Effector CD8-positive, alpha-beta T cell (primary cell): ENCODE results near the gene ZNF573.
A peak's percentile ranks its signal among the peaks of the same experiment; 100 is the strongest.
"Not testable (repeated sequence)": the region's sequence is repeated elsewhere in the genome, so short reads cannot be mapped to it uniquely, and the experiment has no call there.

Source experiments
- DNase-seq: peaks from one replicate; lab custom pipeline; 2025; lab: John Stamatoyannopoulos, UW
- total RNA-seq, 4 experiments: gene quantifications; one replicate each; lab custom pipeline; 2026; lab: John Stamatoyannopoulos, UW

The ZNF573 gene
- 10.4 to 31.9 (median 18.2) reads per million in 4 experiments for total RNA-seq

DNA sequence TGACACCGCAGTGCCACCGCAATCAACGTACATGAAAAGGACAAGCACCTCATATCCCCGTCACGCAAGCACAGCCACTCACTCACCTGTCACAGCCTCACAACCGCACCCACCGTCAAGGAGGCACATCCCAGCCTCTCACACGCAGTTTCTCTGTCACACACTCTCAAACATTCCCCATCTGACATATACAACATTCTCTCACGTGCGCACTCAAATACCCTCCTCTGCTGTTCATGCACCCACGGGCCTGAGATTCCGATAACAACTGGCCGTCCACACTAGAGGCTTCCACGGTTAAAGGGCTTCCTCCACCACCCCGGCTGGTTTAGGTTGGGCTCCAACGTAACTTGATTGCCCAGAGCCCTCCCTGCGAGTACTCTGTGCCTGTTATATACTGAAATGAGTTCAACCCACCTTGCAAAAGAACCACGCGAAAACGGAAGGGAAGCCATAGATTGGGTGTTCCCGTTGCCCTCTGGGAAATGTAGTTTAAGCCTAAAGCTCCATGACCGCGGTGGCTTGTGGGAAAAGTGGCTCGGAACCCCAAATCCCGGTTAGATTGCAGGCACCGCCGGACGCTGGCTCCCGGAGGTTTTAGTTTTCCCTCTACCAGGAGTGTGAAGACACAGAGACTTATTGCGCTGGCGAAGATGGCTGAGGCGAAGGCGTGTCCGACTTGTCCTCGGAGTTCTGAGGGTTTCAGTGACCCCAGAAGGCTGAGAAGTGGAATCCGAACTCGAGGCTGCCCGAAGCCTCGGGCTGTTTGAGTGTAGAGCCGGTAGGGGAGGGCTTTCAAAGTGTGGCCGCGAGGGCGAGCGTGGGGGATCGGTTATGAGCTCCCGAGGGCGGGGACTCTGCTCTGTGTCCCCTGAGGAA, at the start of gene ZNF573:
ZNF573 (minus strand) TSS at position 460 of the 879 bp plus-strand sequence. CDS start 5,857 bp downstream, outside the sequence.
- DNase-seq = peak; percentile 81

DNA sequence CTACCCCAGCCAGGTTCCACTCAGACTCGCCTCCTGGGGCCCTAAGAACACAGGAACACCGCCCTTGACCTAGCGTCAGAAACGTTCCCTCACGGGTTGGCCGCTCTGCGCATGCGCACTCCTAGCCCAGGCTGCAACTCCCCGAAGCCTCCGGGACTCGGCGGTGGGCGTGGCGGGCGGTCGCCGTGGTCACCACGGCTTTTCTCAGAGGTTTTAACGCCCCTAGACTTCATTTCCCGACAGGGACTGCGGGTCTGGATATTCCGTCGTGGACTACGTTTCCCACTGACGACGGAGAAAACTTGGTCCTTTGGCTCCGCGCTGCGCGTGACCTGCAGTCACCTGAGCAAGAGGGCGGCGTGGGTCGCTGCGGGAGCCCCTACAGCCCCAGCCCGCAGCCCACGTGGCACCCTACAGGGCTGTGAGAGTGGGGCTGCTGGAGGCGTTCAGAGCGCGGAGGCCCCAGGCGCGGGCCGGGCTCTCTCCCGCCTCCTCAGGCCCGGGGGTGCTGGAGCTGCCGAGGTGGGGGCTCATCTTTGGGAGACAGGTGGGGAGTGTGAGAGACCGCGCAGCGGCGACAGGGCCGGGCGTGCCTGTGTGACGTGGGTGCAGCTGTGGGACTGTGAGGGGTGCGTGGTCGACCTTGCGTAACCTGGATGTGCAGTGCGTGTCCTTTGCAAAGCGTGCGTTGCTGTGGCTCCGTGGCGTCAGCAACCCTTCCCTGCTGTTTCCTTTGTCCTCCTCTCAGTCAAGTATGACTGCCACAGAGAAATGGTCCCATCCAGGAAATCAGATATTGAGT, 38.0 kb upstream of the ZNF573 start:
- DNase-seq = peak; percentile 1

DNA sequence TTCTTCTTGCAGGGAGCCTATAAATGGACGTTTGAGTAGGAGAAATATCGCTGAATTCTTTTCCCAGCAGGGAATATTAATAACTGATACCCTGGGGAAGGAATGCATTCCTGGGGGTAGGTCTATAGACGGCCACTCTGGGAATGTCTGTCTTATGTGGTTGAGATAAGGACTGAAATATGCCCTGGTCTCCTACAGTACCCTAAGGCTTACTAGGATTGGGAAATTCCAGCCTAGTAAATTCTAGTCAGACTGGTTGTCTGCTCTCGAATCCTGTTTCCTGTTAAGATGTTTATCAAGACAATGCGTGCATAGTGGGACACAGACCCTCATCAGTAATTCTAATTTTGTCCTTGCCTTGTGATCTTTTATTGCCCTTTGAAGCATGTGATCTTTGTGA, 36.2 kb upstream of the ZNF573 start:
- DNase-seq = not testable (repeated sequence)

DNA sequence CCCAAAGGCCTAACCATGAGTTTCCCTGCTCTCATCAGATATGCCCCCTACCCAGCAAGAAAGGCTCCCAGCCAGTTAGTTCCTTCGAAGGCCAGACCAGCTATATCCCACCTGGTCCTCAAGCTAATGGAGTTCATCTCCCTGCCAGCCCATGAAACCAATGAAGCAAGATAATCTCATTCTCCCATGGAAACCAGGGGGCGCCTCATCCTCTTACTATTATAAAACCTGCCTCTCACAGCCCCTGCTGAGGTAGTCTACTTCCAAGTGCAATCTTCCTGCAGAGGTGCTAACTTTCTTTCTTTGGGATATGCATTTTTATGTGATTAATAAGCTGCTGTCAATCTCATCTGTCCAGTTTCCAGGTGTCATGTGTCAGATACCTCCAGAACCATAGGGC, 34.0 kb upstream of the ZNF573 start:
- no peak for DNase-seq

DNA sequence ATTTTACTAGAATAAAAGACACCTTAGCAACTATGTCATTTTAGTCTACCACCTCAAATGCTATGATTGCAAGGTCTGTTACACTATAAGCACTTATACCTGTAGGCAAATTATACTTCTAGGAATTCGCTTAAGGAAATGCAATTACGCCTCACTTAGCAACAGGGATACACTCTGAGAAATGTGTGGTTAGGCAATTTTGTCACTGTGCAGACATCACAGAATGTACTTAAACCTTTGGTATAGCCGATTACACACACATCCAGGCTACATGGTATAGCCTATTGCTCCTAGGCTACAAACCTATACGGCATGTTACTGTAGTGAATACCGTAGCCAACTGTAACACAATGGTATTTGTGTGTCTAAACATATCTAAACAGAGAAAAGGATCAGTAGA, 30.0 kb upstream of the ZNF573 start:
- no peak for DNase-seq

DNA sequence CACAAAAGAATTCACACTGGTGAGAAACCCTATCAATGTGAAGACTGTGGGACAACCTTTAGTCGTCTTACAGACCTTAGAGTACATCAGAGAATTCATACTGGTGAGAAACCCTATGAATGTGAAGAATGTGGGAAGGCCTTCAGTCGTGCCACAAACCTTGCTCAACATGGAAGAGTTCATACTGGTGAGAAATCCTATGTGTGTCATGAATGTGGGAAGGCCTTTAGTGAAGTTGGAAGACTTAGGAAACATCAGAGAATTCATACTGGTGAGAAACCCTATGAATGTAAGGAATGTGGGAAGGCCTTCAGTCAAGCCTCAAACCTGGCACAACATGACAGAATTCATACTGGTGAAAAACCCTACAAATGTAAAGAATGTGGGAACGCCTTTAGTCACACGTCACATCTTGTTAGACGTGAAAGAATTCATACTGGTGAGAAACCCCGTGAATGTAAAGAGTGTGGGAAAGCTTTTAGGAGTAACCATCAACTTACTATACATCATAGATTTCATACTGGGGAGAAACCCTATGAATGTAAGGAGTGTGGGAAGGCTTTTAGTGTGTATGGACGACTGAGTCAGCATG, 24.0 kb upstream of the ZNF573 start:
- no peak for DNase-seq

DNA sequence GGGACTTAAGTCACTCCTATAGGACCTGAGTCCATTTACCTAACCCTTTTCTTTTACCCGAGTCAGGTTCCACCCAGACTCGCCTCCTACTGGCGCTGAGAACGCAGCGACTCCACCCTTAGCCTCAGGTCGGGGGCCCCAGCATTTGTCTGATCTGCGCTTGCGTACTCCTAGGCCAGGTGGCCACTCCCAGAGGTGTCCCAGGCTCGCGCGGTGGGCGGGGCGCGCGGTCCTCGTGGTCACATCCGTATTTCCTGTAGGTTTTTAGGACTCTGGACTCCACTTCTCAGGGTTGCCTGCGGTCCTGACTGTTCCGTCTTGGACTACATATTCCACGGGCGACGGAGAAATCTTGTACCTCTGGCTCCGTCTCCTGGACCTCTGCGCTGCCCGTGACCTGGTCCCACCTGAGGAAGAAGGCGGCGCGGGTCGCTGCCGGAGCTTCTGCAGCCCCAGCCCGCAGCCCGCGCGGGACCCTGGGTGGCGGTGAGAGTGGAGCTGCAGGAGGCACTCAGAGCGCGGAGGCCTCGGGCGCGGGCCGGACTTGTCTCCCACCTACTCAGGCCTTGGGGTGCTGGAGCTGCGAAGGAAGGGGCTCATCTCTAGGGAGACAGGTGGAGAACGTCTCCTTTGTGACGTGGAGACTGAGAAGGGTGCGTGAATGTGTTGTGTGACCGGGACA, 11.0 kb upstream of the ZNF573 start:
- no peak for DNase-seq

DNA sequence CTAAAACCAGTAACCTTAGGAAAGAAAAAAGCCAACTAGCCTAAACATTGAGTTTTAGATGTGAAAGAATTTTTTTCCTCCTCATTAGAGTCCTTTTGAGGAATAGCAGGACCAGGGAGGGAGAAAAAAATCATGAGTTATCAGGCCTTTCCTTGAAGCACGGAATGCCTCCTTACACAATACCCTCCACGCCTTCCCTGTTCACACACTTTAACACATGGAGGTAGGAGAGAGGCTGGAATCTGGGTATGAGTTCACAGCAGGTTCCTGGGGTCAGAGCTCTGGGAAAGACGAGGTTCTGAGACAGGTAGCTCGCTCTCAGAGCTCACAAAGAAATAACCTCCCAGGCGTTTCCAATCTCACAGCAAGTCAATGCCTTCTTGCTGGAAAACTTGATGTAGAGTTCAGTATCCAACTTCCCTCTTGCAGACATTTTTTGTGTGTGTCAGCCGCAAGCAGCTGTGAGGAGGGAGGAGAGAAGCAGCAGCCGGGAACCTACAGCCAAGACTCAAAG, 716 bp downstream of the ZNF573 start:
- DNase-seq = no peak

DNA sequence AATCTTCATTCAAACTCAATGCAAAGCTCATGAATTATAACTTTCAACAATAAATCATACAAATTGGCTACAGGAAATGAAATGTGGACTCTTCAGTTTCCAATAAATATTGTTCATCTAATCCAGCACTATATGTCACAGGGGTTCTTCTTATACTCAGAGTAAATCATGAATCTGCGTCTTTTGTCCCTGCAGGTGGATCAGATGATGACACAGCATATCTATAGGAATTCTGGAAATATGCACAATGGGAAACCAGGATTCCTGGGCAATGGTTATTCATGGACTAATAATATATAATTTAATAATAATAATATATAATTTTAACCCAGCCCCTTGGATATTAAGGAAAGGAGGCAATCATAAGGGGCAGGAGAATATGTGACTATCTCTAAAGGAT, 8.4 kb downstream of the ZNF573 start:
- DNase-seq = no peak

DNA sequence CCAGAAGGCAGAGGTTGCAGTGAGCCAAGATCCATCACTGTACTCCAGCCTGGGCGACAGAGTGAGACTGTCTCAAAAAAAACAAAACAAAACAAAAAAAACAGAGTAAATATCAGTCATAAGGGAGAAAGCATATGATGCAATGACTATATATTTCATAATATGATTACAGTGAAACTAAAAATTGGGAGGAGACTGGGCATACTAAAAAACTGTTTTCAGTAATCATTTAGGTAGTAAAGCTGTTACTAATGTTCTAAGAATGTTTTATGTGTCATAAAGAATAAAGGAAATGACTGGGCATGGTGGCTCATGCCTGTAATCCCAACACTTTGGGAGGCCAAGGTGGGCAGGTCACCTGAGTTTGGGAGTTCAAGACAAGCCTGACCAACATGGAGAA, 15.9 kb downstream of the ZNF573 start:
- DNase-seq = no peak

DNA sequence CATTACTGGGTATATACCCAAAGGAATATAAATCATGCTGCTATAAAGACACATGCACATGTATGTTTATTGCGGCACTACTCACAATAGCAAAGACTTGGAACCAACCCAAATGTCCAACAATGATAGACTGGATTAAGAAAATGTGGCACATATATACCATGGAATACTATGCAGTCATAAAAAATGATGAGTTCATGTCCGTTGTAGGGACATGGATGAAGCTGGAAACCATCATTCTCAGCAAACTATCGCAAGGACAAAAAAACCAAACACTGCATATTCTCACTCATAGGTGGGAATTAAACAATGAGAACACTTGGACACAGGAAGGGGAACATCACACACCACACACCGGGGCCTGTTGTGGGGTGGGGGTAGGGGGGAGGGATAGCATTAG, 21.7 kb downstream of the ZNF573 start:
- not testable (repeated sequence) for DNase-seq

DNA sequence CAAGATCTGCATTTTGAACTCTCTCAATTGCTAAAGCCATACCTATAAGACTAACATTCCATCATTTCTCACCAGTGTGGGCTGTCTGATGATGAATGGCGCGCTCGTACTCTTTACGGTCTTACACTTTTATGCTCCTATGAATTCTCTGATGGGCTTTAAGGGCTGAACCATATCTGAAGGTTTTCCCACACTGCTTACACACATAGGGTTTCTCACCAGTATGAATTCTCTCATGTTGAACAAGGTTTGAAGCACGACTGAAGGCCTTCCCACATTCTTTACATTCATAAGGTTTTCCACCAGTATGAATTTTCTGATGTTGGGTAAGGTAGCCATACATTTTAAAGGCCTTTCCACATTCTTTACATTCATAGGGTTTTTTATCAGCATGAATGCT, 41.0 kb downstream of the ZNF573 start:
- no peak for DNase-seq

DNA sequence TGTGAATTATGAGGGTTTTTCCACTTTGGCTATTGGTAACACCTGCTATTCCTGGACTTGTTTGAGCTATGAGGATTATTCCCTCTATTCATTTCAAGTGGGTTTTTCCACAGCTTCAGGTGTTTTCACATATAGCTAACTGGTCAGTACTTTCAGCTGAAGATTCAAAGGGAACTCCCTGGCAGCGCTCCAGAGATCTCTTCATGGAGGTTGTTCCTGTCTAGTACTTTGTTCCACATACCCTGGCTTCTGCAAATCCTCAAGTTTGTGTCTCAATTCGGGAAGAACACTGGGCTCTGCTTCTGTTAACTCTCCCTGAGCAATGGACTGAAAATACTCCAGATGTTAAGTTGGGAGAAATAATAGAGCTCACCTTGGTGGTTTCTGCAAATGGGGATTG, 54.2 kb downstream of the ZNF573 start:
- no peak for DNase-seq

DNA sequence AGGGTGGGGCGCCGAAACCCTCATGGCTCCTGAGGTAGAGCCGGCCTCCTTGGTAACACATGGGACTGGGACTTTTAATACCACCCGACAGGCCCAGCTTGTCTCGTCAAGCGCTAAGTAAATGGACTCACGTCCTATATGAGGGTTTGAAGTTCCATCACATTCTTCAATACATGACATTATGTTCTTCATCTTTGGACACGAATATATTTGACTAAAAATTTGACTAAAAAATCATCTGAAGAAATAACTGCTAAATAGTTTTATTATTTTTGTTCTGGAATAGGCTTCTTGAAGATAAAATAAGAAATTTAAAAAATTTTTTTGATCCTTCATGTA, 59.5 kb downstream of the ZNF573 start:
- DNase-seq = no peak

DNA sequence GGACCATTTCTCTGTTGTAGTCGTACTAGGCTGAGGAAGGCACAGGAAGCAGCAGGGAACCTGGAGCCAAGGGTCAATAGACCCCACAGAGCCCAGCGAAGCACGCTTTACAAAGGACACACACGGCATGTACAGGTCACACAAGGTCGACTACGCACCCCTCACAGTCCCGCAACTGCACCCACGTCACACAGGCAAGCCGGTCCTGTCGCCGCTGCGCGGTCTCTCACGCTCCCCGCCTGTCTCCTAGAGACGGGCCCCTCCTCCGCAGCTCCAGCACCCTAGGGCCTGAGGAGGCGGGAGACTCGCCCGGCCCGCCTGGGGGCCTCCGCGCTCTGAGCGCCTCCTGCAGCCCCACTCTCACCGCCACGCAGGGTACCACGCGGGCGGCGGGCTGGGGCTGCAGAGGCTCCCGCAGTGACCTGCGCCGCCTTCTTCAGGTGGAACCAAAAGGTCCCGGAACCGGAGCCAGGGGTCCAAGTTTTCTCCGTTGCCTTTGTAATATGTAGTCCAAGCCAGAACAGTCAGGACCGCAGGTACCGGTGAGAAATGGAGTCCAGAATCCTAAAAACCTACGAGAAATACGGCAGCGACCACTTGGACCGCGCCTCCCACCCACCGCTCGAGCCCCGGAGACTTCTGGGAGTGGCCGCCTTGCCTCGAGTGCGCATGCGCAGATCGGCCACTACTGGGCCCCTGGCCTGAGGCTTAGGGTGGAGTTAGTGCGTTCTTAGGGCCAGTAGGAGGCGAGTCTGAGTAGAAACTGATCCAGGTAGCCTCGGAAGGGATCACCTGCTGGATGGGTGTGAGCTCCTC, 60.1 kb downstream of the ZNF573 start, which contains the start of gene ZNF607:
ZNF607 (minus strand) TSS at position 651 of the 816 bp plus-strand sequence. CDS start 8,143 bp downstream, outside the sequence.
- DNase-seq = peak; percentile 68

DNA sequence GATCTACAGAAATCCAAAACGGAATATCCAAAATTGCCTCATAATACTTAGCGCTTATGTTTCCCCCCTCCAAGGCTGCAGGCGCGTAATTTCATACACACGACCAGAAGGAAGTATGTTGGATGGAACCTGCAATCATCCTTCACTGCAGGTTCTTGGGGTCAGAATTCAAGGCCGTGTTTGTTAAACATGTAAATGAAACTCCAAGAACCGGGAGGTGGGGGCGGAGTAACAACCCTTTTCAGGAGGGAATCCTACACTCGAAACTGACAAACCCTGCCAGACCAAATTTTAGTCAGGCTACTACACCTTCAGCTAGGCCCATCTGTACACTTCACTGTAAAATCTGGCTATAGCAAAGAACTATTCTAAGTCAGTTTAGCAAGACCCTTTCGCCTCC, 61.1 kb downstream of the ZNF573 start:
- no peak for DNase-seq

DNA sequence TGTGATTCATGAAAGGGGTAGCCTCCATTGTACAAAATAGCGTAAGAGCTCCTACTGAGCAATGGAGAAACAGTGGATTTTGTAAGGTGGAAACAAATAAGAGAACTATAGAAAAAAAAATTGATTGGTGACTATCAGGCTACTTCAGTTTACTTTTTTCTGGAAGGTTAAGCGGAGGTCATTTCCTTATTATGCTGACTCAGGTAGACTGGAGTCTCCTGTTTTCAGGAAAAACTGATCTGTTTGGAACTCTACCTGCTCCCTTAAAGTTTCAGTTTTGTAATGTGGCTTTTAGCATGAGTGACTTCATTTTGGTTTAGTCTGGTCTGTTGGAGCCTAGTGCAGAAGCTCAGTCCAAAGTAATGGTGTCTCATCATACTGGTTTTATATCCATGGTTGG, 63.2 kb downstream of the ZNF573 start:
- DNase-seq = no peak

DNA sequence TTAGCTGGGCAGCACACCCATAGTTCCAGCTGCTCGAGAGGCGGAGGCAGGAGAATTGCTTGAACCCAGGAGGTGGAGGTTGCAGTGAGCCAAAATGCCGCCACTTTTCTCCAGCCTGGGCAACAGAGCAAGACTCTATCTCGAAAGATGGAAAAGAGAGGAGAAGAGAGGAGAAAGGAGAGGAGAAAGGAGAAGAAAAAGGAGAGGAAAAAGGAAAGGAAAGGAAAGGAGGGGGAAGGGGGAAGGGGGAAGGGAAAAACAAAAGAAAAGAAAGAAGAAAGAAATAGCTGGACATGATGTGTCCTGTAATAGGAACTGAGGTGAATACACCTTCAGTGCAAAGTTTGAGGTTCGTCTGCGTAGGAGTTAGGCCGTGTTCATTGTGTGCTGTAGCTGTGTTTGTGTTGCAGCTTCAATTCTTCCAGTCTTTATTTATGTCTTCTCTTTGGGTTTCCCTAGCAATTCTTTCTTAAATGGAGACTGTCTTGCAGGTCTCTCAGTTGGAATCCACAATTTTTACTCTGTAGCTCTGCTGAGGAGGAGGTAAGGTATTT, 73.3 kb downstream of the ZNF573 start:
- DNase-seq = no peak

DNA sequence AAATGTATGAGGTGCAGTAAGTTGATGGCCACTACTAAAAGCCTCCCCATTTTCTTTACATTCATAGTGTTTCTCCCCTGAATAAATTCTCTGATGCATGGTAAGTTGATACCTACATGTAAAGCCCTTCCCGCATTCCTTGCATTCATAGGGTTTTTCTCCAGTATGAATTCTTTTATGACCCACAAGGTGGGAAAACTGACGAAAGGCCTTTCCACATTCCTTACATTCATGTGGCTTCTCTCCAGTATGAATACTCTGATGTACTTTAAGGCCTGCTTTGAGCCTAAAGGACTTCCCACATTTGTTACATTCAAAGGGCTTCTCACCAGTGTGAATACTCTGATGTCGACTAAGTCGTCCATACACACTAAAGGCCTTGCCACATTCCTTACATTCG, 80.3 kb downstream of the ZNF573 start:
- no peak for DNase-seq

DNA sequence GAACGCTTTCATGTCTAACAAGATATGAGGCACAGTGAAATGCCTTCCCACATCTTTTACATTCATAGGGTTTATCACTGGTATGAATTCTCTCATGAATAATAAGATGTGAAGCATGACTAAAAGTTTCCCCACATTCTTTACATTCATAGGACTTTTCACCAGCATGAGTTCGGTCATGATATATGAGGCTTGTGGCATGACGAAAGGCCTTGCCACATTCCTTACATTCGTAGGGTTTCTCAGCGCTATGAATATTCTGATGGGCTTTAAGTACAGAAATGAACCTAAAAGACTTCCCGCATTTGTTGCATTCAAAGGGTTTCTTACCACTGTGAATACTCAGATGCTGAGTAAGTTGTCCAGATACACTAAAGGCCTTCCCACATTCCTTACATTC, 81.2 kb downstream of the ZNF573 start:
- no peak for DNase-seq
